Parathyroid adenoma (tissue), 2 donors: Measurements from ENCODE around the gene NUDT9.
"Not testable (repeated sequence)": the region's sequence is repeated elsewhere in the genome, so short reads cannot be mapped to it uniquely, and the experiment has no call there.

Experiments
- H2AFZ ChIP-seq: fragments of 300-600 bp; sonication (generic); one replicate; pipeline ENCODE4 v1.7.0; 2017; ENCODE audit warnings: antibody characterized with exemption, mild to moderate bottlenecking
- H3K27ac ChIP-seq: fragments of 300-600 bp; sonication (generic); one replicate; pipeline ENCODE4 v1.7.0; 2017
- H3K27me3 ChIP-seq: fragments of 300-600 bp; sonication (generic); one replicate; pipeline ENCODE4 v1.7.0; 2017; ENCODE audit warnings: low read length; ENCODE audit not compliant: control insufficient read depth, insufficient read depth
- H3K36me3 ChIP-seq: fragments of 300-600 bp; sonication (generic); one replicate; pipeline ENCODE4 v1.7.0; 2017; ENCODE audit warnings: low read length; ENCODE audit not compliant: control insufficient read depth, insufficient read depth
- H3K4me1 ChIP-seq: fragments of 300-600 bp; sonication (generic); one replicate; pipeline ENCODE4 v1.7.0; 2017; ENCODE audit warnings: control low read depth
- H3K4me2 ChIP-seq: fragments of 300-600 bp; sonication (generic); one replicate; pipeline ENCODE4 v1.7.0; 2017; ENCODE audit warnings: low read length
- H3K4me3 ChIP-seq: fragments of 300-600 bp; sonication (generic); one replicate; pipeline ENCODE4 v1.7.0; 2017; ENCODE audit warnings: low read depth, low read length
- H3K79me2 ChIP-seq: fragments of 300-600 bp; sonication (generic); one replicate; pipeline ENCODE4 v1.7.0; 2017; ENCODE audit warnings: control low read depth
- H3K9ac ChIP-seq: fragments of 300-600 bp; sonication (generic); one replicate; pipeline ENCODE4 v1.7.0; 2017; ENCODE audit warnings: mild to moderate bottlenecking
- H3K9me3 ChIP-seq: fragments of 300-600 bp; sonication (generic); one replicate; pipeline ENCODE4 v1.7.0; 2017; ENCODE audit warnings: low read length; ENCODE audit not compliant: control insufficient read depth
- TF ChIP-seq, protein P1 (sequence below): fragments of 300-600 bp; sonication (generic); IDR thresholded peaks from one replicate; pipeline ENCODE4 v1.7.0; 2017; ENCODE audit warnings: antibody characterized with exemption, mild to moderate bottlenecking
- donor health status: primary hyperparathyroidism.

NUDT9 gene

GRCh38 chr4:87419578-87420249 is 2.7 kb upstream of the NUDT9 start:
- Histone ChIP-seq H3K4me3 (no peak overlapping the region), H3K27ac (no peak overlapping the region)

GRCh38 chr4:87420276-87420830 is 2.0 kb upstream of the NUDT9 start:
- no peak overlapping the region for H3K4me3 ChIP-seq
- no peaks in the 10 kb centered on the region for H3K27me3 ChIP-seq
- H3K9ac ChIP-seq: no peak overlapping the region
- TF ChIP-seq, protein P1, sequence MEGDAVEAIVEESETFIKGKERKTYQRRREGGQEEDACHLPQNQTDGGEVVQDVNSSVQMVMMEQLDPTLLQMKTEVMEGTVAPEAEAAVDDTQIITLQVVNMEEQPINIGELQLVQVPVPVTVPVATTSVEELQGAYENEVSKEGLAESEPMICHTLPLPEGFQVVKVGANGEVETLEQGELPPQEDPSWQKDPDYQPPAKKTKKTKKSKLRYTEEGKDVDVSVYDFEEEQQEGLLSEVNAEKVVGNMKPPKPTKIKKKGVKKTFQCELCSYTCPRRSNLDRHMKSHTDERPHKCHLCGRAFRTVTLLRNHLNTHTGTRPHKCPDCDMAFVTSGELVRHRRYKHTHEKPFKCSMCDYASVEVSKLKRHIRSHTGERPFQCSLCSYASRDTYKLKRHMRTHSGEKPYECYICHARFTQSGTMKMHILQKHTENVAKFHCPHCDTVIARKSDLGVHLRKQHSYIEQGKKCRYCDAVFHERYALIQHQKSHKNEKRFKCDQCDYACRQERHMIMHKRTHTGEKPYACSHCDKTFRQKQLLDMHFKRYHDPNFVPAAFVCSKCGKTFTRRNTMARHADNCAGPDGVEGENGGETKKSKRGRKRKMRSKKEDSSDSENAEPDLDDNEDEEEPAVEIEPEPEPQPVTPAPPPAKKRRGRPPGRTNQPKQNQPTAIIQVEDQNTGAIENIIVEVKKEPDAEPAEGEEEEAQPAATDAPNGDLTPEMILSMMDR: no peak
- peaks cover 12% of the 10 kb centered on the region for H3K79me2 ChIP-seq
- H3K9me3 ChIP-seq: no peaks in the 10 kb centered on the region
- H2AFZ ChIP-seq: no peak overlapping the region
- no peaks in the 10 kb centered on the region for H3K36me3 ChIP-seq
- H3K4me1 ChIP-seq: peaks cover 2% of the 10 kb centered on the region
- no peak overlapping the region for H3K27ac ChIP-seq
- no peak overlapping the region for H3K4me2 ChIP-seq

More at GRCh38 chr4:87419578-87420249, 2.7 kb upstream of the NUDT9 start:
- no peak overlapping the region for H3K4me2 ChIP-seq
- no peaks in the 10 kb centered on the region for H3K9me3 ChIP-seq
- H3K79me2 ChIP-seq: peaks cover 10% of the 10 kb centered on the region
- H3K9ac ChIP-seq: no peak overlapping the region
- H3K27me3 ChIP-seq: no peaks in the 10 kb centered on the region
- no peaks in the 10 kb centered on the region for H3K36me3 ChIP-seq
- H3K4me1 ChIP-seq: peaks cover 2% of the 10 kb centered on the region
- H2AFZ ChIP-seq: no peak overlapping the region
- TF ChIP-seq, protein P1: no peak

- Histone ChIP-seq H3K4me1 (peaks cover 2% of the 10 kb centered on the region), H2AFZ (peak overlapping the region; percentile 91), H3K9me3 (no peaks in the 10 kb centered on the region), H3K79me2 (peaks cover 12% of the 10 kb centered on the region), H3K4me2 (peak overlapping the region; percentile 89), H3K27ac (no peak overlapping the region), H3K4me3 (peak overlapping the region; percentile 94), H3K27me3 (no peaks in the 10 kb centered on the region), H3K36me3 (no peaks in the 10 kb centered on the region), H3K9ac (no peak overlapping the region)
- TF ChIP-seq, protein P1: no peak
Observed at GRCh38 chr4:87423317-87424098, 1.1 kb downstream of the NUDT9 start.

GRCh38 chr4:87424099-87424543 is 1.7 kb downstream of the NUDT9 start:
- Histone ChIP-seq H3K4me3 (peak overlapping the region; percentile 94), H3K4me2 (peak overlapping the region; percentile 89), H3K79me2 (peaks cover 12% of the 10 kb centered on the region)
- H3K4me1 ChIP-seq, H3K27ac ChIP-seq, H3K27me3 ChIP-seq, H2AFZ ChIP-seq, H3K9me3 ChIP-seq, H3K36me3 ChIP-seq, H3K9ac ChIP-seq: not testable (repeated sequence)

GRCh38 chr4:87425711-87426110 is 3.3 kb downstream of the NUDT9 start:
- Histone ChIP-seq H3K36me3 (no peaks in the 10 kb centered on the region), H3K4me1 (peaks cover 2% of the 10 kb centered on the region), H3K4me3 (no peak overlapping the region), H3K9me3 (no peaks in the 10 kb centered on the region), H3K27me3 (no peaks in the 10 kb centered on the region), H3K27ac (no peak overlapping the region), H3K4me2 (no peak overlapping the region), H3K79me2 (peaks cover 12% of the 10 kb centered on the region), H2AFZ (no peak overlapping the region), H3K9ac (no peak overlapping the region)
- TF ChIP-seq, protein P1: no peak
